Activated CD8-positive, alpha-beta T cell treated with anti-CD3 and anti-CD28 coated beads for 36 hours (primary cell): Measurements from ENCODE around the gene TPM2. TPM values are rescaled to one million over a fixed set of nuclear protein-coding genes. Genes with fewer than 3 reads are reported as not detected.

ENCODE experiments used
- ATAC-seq: fragments of 200-7000 bp; cut with Tn5 transposase; one replicate; pipeline ENCODE4 v1.10.0; 2021; ENCODE audit warnings: mild to moderate bottlenecking, moderate library complexity
- CTCF ChIA-PET: fragments of 350-600 bp; sonication (Branson Sonifier 250); formaldehyde crosslinking; loops from one replicate; lab custom pipeline; 2021; ENCODE audit warnings: antibody characterized with exemption; lab: Charles Lee
- POLR2A ChIA-PET: fragments of 350-600 bp; sonication (Branson Sonifier 250); formaldehyde crosslinking; loops from one replicate; lab custom pipeline; 2021; ENCODE audit warnings: antibody characterized with exemption; lab: Charles Lee
- DNase-seq: peaks from one replicate; pipeline ENCODE4 v3.0.0-alpha.2; 2020
- H3K27ac Mint-ChIP-seq: one replicate; pipeline ENCODE4 v1.8.0; 2021; ENCODE audit warnings: mild to moderate bottlenecking, mixed read lengths
- H3K27me3 Mint-ChIP-seq: one replicate; pipeline ENCODE4 v1.8.0; 2021; ENCODE audit warnings: mixed read lengths
- H3K36me3 Mint-ChIP-seq: one replicate; pipeline ENCODE4 v1.8.0; 2021; ENCODE audit warnings: low read depth, mixed read lengths
- H3K4me1 Mint-ChIP-seq: one replicate; pipeline ENCODE4 v1.8.0; 2021; ENCODE audit warnings: low read depth, mixed read lengths
- H3K4me3 Mint-ChIP-seq: one replicate; pipeline ENCODE4 v1.8.0; 2021; ENCODE audit warnings: mild to moderate bottlenecking, moderate library complexity, mixed read lengths
- H3K9me3 Mint-ChIP-seq: one replicate; pipeline ENCODE4 v1.8.0; 2021; ENCODE audit warnings: mixed read lengths
- intact Hi-C: fragments of 100-400 bp; cut with micrococcal nuclease; formaldehyde crosslinking; loops from one replicate; pipeline ENCODE4 v1.10.0; 2022
- total RNA-seq, 2 experiments: library from RNA; stranded (reverse); gene quantifications; one replicate each; pipeline ENCODE4 v1.2.3, GENCODE V29; 2021
- TF ChIP-seq, protein P1 (sequence below): fragments of 200-600 bp; IDR thresholded peaks from one replicate; pipeline ENCODE4 v1.8.0; 2022; ENCODE audit warnings: antibody characterized with exemption, mild to moderate bottlenecking

The TPM2 gene
- total RNA-seq, 2 experiments from 2014 or later = 4.8 to 5.3 TPM

- H3K27me3 Mint-ChIP-seq = peaks cover 9% of the 10 kb centered on the region
- intact Hi-C loops = no loop called here
- no peaks in the 10 kb centered on the region for H3K36me3 Mint-ChIP-seq
- H3K9me3 Mint-ChIP-seq = no peaks in the 10 kb centered on the region
- TF ChIP-seq, protein P1, sequence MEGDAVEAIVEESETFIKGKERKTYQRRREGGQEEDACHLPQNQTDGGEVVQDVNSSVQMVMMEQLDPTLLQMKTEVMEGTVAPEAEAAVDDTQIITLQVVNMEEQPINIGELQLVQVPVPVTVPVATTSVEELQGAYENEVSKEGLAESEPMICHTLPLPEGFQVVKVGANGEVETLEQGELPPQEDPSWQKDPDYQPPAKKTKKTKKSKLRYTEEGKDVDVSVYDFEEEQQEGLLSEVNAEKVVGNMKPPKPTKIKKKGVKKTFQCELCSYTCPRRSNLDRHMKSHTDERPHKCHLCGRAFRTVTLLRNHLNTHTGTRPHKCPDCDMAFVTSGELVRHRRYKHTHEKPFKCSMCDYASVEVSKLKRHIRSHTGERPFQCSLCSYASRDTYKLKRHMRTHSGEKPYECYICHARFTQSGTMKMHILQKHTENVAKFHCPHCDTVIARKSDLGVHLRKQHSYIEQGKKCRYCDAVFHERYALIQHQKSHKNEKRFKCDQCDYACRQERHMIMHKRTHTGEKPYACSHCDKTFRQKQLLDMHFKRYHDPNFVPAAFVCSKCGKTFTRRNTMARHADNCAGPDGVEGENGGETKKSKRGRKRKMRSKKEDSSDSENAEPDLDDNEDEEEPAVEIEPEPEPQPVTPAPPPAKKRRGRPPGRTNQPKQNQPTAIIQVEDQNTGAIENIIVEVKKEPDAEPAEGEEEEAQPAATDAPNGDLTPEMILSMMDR = no peak
- ChIA-PET POLR2A (interaction anchor here (0.7 to 1.8 kb wide), 4 partner anchors 9 to 16 kb away, joined by 3 to 10 read pairs (median 4); partner anchors contain the start of gene ARHGEF39), CTCF (interaction anchor here (1.0 to 24.5 kb wide), 7 partner anchors 12 to 72 kb away, joined by 3 to 313 read pairs (median 5); partner anchors contain the start of genes CCDC107, RMRP and TPM2)
- no peak overlapping the region for H3K27ac Mint-ChIP-seq
- ATAC-seq = peak; percentile 86
- peak; percentile 57 for DNase-seq
- peaks cover 13% of the 10 kb centered on the region for H3K4me1 Mint-ChIP-seq
- peak overlapping the region; percentile 64 for H3K4me3 Mint-ChIP-seq
Observed at GRCh38 chr9:35675732-35676392, 13.9 kb downstream of the TPM2 start.

GRCh38 chr9:35675204-35675603 lies 14.5 kb downstream of the TPM2 start:
- intact Hi-C loops = no loop called here
- Mint-ChIP-seq H3K4me1 (peaks cover 13% of the 10 kb centered on the region), H3K9me3 (no peaks in the 10 kb centered on the region), H3K27me3 (peaks cover 9% of the 10 kb centered on the region), H3K27ac (no peak overlapping the region), H3K4me3 (peak overlapping the region; percentile 64), H3K36me3 (no peaks in the 10 kb centered on the region)
- ChIA-PET CTCF (interaction anchor here (1.0 to 24.5 kb wide), 7 partner anchors 11 to 71 kb away, joined by 3 to 313 read pairs (median 5); partner anchors contain the start of genes CCDC107, RMRP and TPM2), POLR2A (interaction anchor here (0.7 to 1.8 kb wide), 4 partner anchors 9 to 17 kb away, joined by 3 to 10 read pairs (median 4); partner anchors contain the start of gene ARHGEF39)
- TF ChIP-seq, protein P1 = no peak
- ATAC-seq (no peak), DNase-seq (no peak)

- Mint-ChIP-seq H3K36me3 (no peaks in the 10 kb centered on the region), H3K4me3 (no peak overlapping the region), H3K27me3 (peaks cover 9% of the 10 kb centered on the region), H3K4me1 (peaks cover 13% of the 10 kb centered on the region), H3K9me3 (no peaks in the 10 kb centered on the region), H3K27ac (no peak overlapping the region)
- POLR2A ChIA-PET = interaction anchor here (0.8 to 1.2 kb wide), 2 partner anchors 14 to 27 kb away, joined by 3 to 5 read pairs; no protein-coding TSS in a partner anchor
- ATAC-seq = no peak
- CTCF ChIA-PET = interaction anchor here (2.8 to 24.5 kb wide), 2 partner anchors 16 to 19 kb away, joined by 11 to 313 read pairs; partner anchors contain the start of genes CCDC107, RMRP and TPM2
- intact Hi-C loops = no loop called here
- TF ChIP-seq, protein P1 = no peak
- no peak for DNase-seq
Observed at GRCh38 chr9:35674025-35674361, 15.7 kb downstream of the TPM2 start.

GRCh38 chr9:35673132-35674024 lies 16.3 kb downstream of the TPM2 start, which contains the start of gene CA9:
Gene CA9, plus strand, starts transcription at chr9:35673928. Its CDS starts 32 bp downstream, at chr9:35673960.
- TF ChIP-seq, protein P1 = no peak
- intact Hi-C loops = no loop called here
- DNase-seq (peak; percentile 21), ATAC-seq (peak; percentile 42)
- POLR2A ChIA-PET = interaction anchor here (0.8 to 1.6 kb wide), 3 partner anchors 11 to 26 kb away, joined by 3 to 5 read pairs (median 5); no protein-coding TSS in a partner anchor
- H3K4me1 Mint-ChIP-seq = peaks cover 13% of the 10 kb centered on the region
- peaks cover 9% of the 10 kb centered on the region for H3K27me3 Mint-ChIP-seq
- CTCF ChIA-PET = interaction anchor here (2.8 to 24.5 kb wide), 2 partner anchors 15 to 20 kb away, joined by 11 to 313 read pairs; partner anchors contain the start of genes CCDC107, RMRP and TPM2
- peak within 1 kb of the TSS; percentile 14 for H3K4me3 Mint-ChIP-seq
- H3K36me3 Mint-ChIP-seq = no peaks in the 10 kb centered on the region
- no peak within 1 kb of the TSS for H3K27ac Mint-ChIP-seq
- no peaks in the 10 kb centered on the region for H3K9me3 Mint-ChIP-seq
